ENCODE results near the gene DOK4. TPM values are rescaled to one million over a fixed set of nuclear protein-coding genes. Genes with fewer than 3 reads are reported as not detected.

The DOK4 gene
- total and polyA plus RNA-seq, 4 donors = 7.8 to 24.6 (median 18.1) TPM

DNA sequence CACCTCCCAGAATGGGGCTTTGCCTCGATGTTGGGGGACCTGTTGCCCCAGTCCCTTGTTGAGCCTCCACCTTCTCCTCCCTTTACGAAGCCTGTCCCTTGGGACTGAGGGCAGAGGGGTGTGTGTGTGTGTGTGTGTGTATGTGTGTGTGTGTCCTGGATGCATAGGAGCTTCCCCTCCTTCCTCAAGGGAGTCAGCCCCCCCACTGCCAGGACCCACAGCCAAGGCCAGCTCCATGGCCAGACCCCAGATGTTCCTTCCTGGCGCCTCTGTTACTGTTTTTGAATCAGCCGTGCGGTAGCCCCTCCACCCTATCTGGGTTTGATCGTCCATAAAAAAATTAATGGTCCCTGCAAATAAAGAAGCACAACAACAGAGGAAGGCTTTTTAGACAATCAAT is 17.7 kb upstream of the DOK4 start:
- 88% methylated on average over 6 of the region's 6 CpGs for WGBS
- Histone ChIP-seq H3K9ac (ENCODE audit: low read depth in 1 of 2, low read length in 2 of 2) (no peak overlapping the region), H3K27me3 (ENCODE audit: control insufficient read depth in 4 of 4, insufficient read depth in 4 of 4, low read length in 3 of 4) (no peaks in the 10 kb centered on the region), H3K36me3 (ENCODE audit: control insufficient read depth in 4 of 4, insufficient read depth in 3 of 4, low read depth in 1 of 4, low read length in 3 of 4) (no peaks in the 10 kb centered on the region), H3K27ac (ENCODE audit: low read depth in 1 of 2, low read length in 2 of 2) (no peak overlapping the region), H3K4me1 (ENCODE audit: control insufficient read depth in 4 of 4, insufficient read depth in 4 of 4, low read length in 3 of 4) (peaks cover 5 to 11% (median 7%) of the 10 kb centered on the region in 4 donors), H3K9me3 (ENCODE audit: control insufficient read depth in 4 of 4, low read length in 3 of 4) (no peaks in the 10 kb centered on the region), H3K4me3 (ENCODE audit: low read depth in 1 of 3, low read length in 3 of 3) (no peak overlapping the region)
- TF ChIP-seq, protein P1, sequence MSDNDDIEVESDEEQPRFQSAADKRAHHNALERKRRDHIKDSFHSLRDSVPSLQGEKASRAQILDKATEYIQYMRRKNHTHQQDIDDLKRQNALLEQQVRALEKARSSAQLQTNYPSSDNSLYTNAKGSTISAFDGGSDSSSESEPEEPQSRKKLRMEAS (IDR thresholded peaks at IDR 0.05) = no peak
- TF ChIP-seq, protein P2, sequence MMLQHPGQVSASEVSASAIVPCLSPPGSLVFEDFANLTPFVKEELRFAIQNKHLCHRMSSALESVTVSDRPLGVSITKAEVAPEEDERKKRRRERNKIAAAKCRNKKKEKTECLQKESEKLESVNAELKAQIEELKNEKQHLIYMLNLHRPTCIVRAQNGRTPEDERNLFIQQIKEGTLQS (IDR thresholded peaks at IDR 0.05) = no peak
- TF ChIP-seq RXRA (IDR thresholded peaks at IDR 0.05) (no peak), HNF4A (conservative IDR thresholded peaks at IDR 0.05) (no peak), FOXA1 (IDR thresholded peaks at IDR 0.05) (no peak), TAF1 (conservative IDR thresholded peaks at IDR 0.05) (no peak), EGR1 (IDR thresholded peaks at IDR 0.05; ENCODE audit: low read depth in 2 of 2) (no peak), HNF4G (IDR thresholded peaks at IDR 0.05) (no peak), NR2F2 (IDR thresholded peaks at IDR 0.05) (no peak), YY1 (IDR thresholded peaks at IDR 0.05) (no peak), FOXA2 (IDR thresholded peaks at IDR 0.05) (no peak), JUND (IDR thresholded peaks at IDR 0.05) (no peak)
- TF ChIP-seq, protein P3, sequence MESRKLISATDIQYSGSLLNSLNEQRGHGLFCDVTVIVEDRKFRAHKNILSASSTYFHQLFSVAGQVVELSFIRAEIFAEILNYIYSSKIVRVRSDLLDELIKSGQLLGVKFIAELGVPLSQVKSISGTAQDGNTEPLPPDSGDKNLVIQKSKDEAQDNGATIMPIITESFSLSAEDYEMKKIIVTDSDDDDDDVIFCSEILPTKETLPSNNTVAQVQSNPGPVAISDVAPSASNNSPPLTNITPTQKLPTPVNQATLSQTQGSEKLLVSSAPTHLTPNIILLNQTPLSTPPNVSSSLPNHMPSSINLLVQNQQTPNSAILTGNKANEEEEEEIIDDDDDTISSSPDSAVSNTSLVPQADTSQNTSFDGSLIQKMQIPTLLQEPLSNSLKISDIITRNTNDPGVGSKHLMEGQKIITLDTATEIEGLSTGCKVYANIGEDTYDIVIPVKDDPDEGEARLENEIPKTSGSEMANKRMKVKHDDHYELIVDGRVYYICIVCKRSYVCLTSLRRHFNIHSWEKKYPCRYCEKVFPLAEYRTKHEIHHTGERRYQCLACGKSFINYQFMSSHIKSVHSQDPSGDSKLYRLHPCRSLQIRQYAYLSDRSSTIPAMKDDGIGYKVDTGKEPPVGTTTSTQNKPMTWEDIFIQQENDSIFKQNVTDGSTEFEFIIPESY (IDR thresholded peaks at IDR 0.05) = no peak
- TF ChIP-seq, protein P4, sequence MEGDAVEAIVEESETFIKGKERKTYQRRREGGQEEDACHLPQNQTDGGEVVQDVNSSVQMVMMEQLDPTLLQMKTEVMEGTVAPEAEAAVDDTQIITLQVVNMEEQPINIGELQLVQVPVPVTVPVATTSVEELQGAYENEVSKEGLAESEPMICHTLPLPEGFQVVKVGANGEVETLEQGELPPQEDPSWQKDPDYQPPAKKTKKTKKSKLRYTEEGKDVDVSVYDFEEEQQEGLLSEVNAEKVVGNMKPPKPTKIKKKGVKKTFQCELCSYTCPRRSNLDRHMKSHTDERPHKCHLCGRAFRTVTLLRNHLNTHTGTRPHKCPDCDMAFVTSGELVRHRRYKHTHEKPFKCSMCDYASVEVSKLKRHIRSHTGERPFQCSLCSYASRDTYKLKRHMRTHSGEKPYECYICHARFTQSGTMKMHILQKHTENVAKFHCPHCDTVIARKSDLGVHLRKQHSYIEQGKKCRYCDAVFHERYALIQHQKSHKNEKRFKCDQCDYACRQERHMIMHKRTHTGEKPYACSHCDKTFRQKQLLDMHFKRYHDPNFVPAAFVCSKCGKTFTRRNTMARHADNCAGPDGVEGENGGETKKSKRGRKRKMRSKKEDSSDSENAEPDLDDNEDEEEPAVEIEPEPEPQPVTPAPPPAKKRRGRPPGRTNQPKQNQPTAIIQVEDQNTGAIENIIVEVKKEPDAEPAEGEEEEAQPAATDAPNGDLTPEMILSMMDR (IDR thresholded peaks at IDR 0.05; ENCODE audit: low read depth, low read length, missing input control) = no peak
- TF ChIP-seq, protein P5, sequence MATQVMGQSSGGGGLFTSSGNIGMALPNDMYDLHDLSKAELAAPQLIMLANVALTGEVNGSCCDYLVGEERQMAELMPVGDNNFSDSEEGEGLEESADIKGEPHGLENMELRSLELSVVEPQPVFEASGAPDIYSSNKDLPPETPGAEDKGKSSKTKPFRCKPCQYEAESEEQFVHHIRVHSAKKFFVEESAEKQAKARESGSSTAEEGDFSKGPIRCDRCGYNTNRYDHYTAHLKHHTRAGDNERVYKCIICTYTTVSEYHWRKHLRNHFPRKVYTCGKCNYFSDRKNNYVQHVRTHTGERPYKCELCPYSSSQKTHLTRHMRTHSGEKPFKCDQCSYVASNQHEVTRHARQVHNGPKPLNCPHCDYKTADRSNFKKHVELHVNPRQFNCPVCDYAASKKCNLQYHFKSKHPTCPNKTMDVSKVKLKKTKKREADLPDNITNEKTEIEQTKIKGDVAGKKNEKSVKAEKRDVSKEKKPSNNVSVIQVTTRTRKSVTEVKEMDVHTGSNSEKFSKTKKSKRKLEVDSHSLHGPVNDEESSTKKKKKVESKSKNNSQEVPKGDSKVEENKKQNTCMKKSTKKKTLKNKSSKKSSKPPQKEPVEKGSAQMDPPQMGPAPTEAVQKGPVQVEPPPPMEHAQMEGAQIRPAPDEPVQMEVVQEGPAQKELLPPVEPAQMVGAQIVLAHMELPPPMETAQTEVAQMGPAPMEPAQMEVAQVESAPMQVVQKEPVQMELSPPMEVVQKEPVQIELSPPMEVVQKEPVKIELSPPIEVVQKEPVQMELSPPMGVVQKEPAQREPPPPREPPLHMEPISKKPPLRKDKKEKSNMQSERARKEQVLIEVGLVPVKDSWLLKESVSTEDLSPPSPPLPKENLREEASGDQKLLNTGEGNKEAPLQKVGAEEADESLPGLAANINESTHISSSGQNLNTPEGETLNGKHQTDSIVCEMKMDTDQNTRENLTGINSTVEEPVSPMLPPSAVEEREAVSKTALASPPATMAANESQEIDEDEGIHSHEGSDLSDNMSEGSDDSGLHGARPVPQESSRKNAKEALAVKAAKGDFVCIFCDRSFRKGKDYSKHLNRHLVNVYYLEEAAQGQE (IDR thresholded peaks at IDR 0.05) = no peak
- no peak for DNase-seq (ENCODE audit: low spot score)

DNA sequence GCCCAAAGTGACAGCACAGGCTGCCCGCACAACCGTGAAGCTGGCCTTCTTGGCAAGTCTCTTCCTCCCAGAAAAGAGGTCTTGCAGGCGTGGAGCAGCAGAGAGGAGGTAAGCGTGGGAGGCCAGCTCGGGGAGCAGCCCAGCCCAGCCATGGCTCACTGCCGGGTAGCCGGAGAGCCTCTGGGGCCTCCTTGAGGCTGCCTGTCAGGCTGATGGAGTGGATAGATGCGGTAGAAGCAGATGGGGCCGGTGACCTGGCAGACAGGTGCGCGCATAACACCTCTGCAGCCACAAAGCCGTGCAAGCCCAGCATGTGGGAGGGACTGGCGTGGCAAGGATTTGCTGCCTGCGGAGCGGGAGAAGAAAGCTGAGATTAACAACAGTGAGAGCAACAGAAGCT is 17.1 kb upstream of the DOK4 start:
- H3K27me3 ChIP-seq (ENCODE audit: control insufficient read depth in 4 of 4, insufficient read depth in 4 of 4, low read length in 3 of 4) = no peaks in the 10 kb centered on the region
- H3K9me3 ChIP-seq (ENCODE audit: control insufficient read depth in 4 of 4, low read length in 3 of 4) = no peaks in the 10 kb centered on the region
- no peak for DNase-seq (ENCODE audit: low spot score)
- peaks cover 5 to 11% (median 7%) of the 10 kb centered on the region in 4 donors for H3K4me1 ChIP-seq (ENCODE audit: control insufficient read depth in 4 of 4, insufficient read depth in 4 of 4, low read length in 3 of 4)
- H3K36me3 ChIP-seq (ENCODE audit: control insufficient read depth in 4 of 4, insufficient read depth in 3 of 4, low read depth in 1 of 4, low read length in 3 of 4) = no peaks in the 10 kb centered on the region
- H3K4me3 ChIP-seq (ENCODE audit: low read depth in 1 of 3, low read length in 3 of 3) = no peak overlapping the region
- 96% methylated on average over 15 of the region's 15 CpGs for WGBS
- H3K27ac ChIP-seq (ENCODE audit: low read depth in 1 of 2, low read length in 2 of 2) = no peak overlapping the region
- H3K9ac ChIP-seq (ENCODE audit: low read depth in 1 of 2, low read length in 2 of 2) = no peak overlapping the region
- no peak for TF ChIP-seq FOXA2 (IDR thresholded peaks at IDR 0.05)
- no peak for TF ChIP-seq RAD21 (IDR thresholded peaks at IDR 0.05)
- no peak for TF ChIP-seq JUND (IDR thresholded peaks at IDR 0.05)
- TF ChIP-seq, protein P5 (IDR thresholded peaks at IDR 0.05) = no peak
- no peak for TF ChIP-seq HNF4G (IDR thresholded peaks at IDR 0.05)
- TF ChIP-seq EGR1 (IDR thresholded peaks at IDR 0.05; ENCODE audit: low read depth in 2 of 2) = no peak
- no peak for TF ChIP-seq GABPA (IDR thresholded peaks at IDR 0.05 in 1 of 2, conservative IDR thresholded peaks at IDR 0.05 in 1 of 2)
- TF ChIP-seq, protein P2 (IDR thresholded peaks at IDR 0.05) = no peak
- TF ChIP-seq NR2F2 (IDR thresholded peaks at IDR 0.05) = no peak
- TF ChIP-seq, protein P3 (IDR thresholded peaks at IDR 0.05) = no peak
- no peak for TF ChIP-seq RXRA (IDR thresholded peaks at IDR 0.05)
- TF ChIP-seq, protein P1 (IDR thresholded peaks at IDR 0.05) = no peak
